Trophoblast cell (in vitro differentiated cells and primary cell): ENCODE data around the gene LMF2.

ENCODE experiments used
- DNase-seq, 2 donors: peaks; one replicate each; pipeline ENCODE4 v3.0.0-alpha.2; 2016
- H2AFZ ChIP-seq: 2 replicates; pipeline ENCODE4 v1.6.1; 2013; ENCODE audit warnings: low read length, moderate library complexity, mild to moderate bottlenecking; ENCODE audit not compliant: insufficient read depth, poor library complexity
- H2AK5ac ChIP-seq: 2 replicates; pipeline ENCODE4 v1.6.1; 2013; ENCODE audit warnings: mild to moderate bottlenecking, low read length
- H2BK120ac ChIP-seq: 2 replicates; pipeline ENCODE4 v1.6.1; 2013; ENCODE audit warnings: low read length, mild to moderate bottlenecking, moderate library complexity; ENCODE audit not compliant: insufficient read depth, poor library complexity
- H2BK12ac ChIP-seq: 2 replicates; pipeline ENCODE4 v1.6.1; 2013; ENCODE audit warnings: mild to moderate bottlenecking, low read length, moderate library complexity
- H2BK5ac ChIP-seq: 2 replicates; pipeline ENCODE4 v1.6.1; 2013; ENCODE audit warnings: low read length, low read depth, moderate library complexity, mild to moderate bottlenecking; ENCODE audit not compliant: poor library complexity
- H3K14ac ChIP-seq: 2 replicates; pipeline ENCODE4 v1.6.1; 2013; ENCODE audit warnings: mild to moderate bottlenecking, low read length
- H3K18ac ChIP-seq: 2 replicates; pipeline ENCODE4 v1.6.1; 2013; ENCODE audit warnings: mild to moderate bottlenecking, low read length
- H3K23ac ChIP-seq: 2 replicates; pipeline ENCODE4 v1.6.1; 2013; ENCODE audit warnings: low read length
- H3K27ac ChIP-seq: 2 replicates; pipeline ENCODE4 v1.5.1; 2013; ENCODE audit warnings: low read depth, mild to moderate bottlenecking, inconsistent platforms, low read length, moderate library complexity
- H3K27me3 ChIP-seq: 2 replicates; pipeline ENCODE4 v1.6.1; 2013; ENCODE audit warnings: inconsistent platforms, mild to moderate bottlenecking, low read length, moderate library complexity; ENCODE audit not compliant: insufficient read depth
- H3K36me3 ChIP-seq, 2 experiments: 1 replicate in 1 of 2; 2 replicates in 1 of 2; pipeline ENCODE4 v1.6.1; 2013; ENCODE audit warnings: low read length in 2 of 2, mild to moderate bottlenecking in 2 of 2, moderate library complexity in 1 of 2; ENCODE audit not compliant: insufficient read depth in 2 of 2, control insufficient read depth in 1 of 2
- H3K4ac ChIP-seq: 2 replicates; pipeline ENCODE4 v1.6.1; 2013; ENCODE audit warnings: low read depth, mild to moderate bottlenecking, low read length, moderate library complexity
- H3K4me1 ChIP-seq, 2 experiments: 1 replicate in 1 of 2; 2 replicates in 1 of 2; pipeline ENCODE4 v1.6.1; 2013; ENCODE audit warnings: low read length in 2 of 2, mild to moderate bottlenecking in 2 of 2, moderate library complexity in 1 of 2; ENCODE audit not compliant: insufficient read depth in 2 of 2, control insufficient read depth in 1 of 2
- H3K4me2 ChIP-seq: 2 replicates; pipeline ENCODE4 v1.6.1; 2013; ENCODE audit warnings: inconsistent platforms, mild to moderate bottlenecking, low read length, moderate library complexity
- H3K4me3 ChIP-seq: 2 replicates; pipeline ENCODE4 v1.5.1; 2013; ENCODE audit warnings: mild to moderate bottlenecking, low read depth, low read length, inconsistent platforms
- H3K79me1 ChIP-seq: one replicate; pipeline ENCODE4 v1.6.1; 2013; ENCODE audit warnings: low read length
- H3K79me2 ChIP-seq: 2 replicates; pipeline ENCODE4 v1.6.1; 2013; ENCODE audit warnings: low read length, mild to moderate bottlenecking; ENCODE audit not compliant: control insufficient read depth, insufficient read depth, poor library complexity
- H3K9ac ChIP-seq: 2 replicates; pipeline ENCODE4 v1.6.1; 2013; ENCODE audit warnings: mild to moderate bottlenecking, low read length
- H3K9me3 ChIP-seq: 2 replicates; pipeline ENCODE4 v1.6.1; 2013; ENCODE audit warnings: low read depth, mild to moderate bottlenecking, control low read depth, inconsistent platforms, low read length; ENCODE audit not compliant: insufficient read depth
- H4K12ac ChIP-seq: 2 replicates; pipeline ENCODE4 v1.6.1; 2013; ENCODE audit warnings: low read depth, mild to moderate bottlenecking, low read length, moderate library complexity
- H4K8ac ChIP-seq: 2 replicates; pipeline ENCODE4 v1.6.1; 2013; ENCODE audit warnings: low read depth, mild to moderate bottlenecking, low read length, moderate library complexity
- H4K91ac ChIP-seq: one replicate; pipeline ENCODE4 v1.6.1; 2013; ENCODE audit warnings: low read depth, mild to moderate bottlenecking, low read length, moderate library complexity
- WGBS: extraction: QIAGEN DNeasy Blood & Tissue Kit; methylation state at CpG from one replicate; pipeline ENCODE4 v1.1.7; 2013; ENCODE audit warnings: missing lambda C conversion rate; ENCODE audit not compliant: insufficient read length, insufficient coverage; ENCODE audit errors: extremely low coverage; 5-methylcytosine and 5-hydroxymethylcytosine counted together

LMF2 gene

GRCh38 chr22:50503475-50504145 is 3.9 kb downstream of the LMF2 start:
- WGBS = no CpG with 5 or more reads among the region's 26 CpGs
- H3K79me1 ChIP-seq = peaks cover 8% of the 10 kb centered on the region

GRCh38 chr22:50502628-50503474 is 4.7 kb downstream of the LMF2 start:
- H3K79me2 ChIP-seq = peaks cover 8% of the 10 kb centered on the region
- no peak overlapping the region for H2BK12ac ChIP-seq
- H3K36me3 ChIP-seq = peaks cover 36 to 37% of the 10 kb centered on the region in 2 experiments
- WGBS = no CpG with 5 or more reads among the region's 24 CpGs
- H2AFZ ChIP-seq = no peak overlapping the region
- no peaks in the 10 kb centered on the region for H3K9me3 ChIP-seq
- no peaks in the 10 kb centered on the region for H3K27me3 ChIP-seq
- no peak overlapping the region for H3K23ac ChIP-seq
- no peak overlapping the region for H4K12ac ChIP-seq
- H3K27ac ChIP-seq = no peak overlapping the region
- H4K8ac ChIP-seq = no peak overlapping the region
- peaks cover 8 to 13% of the 10 kb centered on the region in 2 experiments for H3K4me1 ChIP-seq
- no peak overlapping the region for H3K14ac ChIP-seq
- no peak overlapping the region for H3K18ac ChIP-seq
- H3K4me3 ChIP-seq = no peak overlapping the region
- H3K4me2 ChIP-seq = no peak overlapping the region
- H3K9ac ChIP-seq = no peak overlapping the region
- H3K4ac ChIP-seq = no peak overlapping the region
- no peak overlapping the region for H2AK5ac ChIP-seq
- no peak overlapping the region for H2BK120ac ChIP-seq
- peaks cover 5% of the 10 kb centered on the region for H3K79me1 ChIP-seq
- H2BK5ac ChIP-seq = no peak overlapping the region
- no peak for DNase-seq
- no peak overlapping the region for H4K91ac ChIP-seq

More at GRCh38 chr22:50503475-50504145, 3.9 kb downstream of the LMF2 start:
- Histone ChIP-seq H3K4me2 (no peak overlapping the region), H4K12ac (no peak overlapping the region), H2AK5ac (no peak overlapping the region), H3K27me3 (no peaks in the 10 kb centered on the region), H3K23ac (no peak overlapping the region), H4K91ac (no peak overlapping the region), H2AFZ (no peak overlapping the region), H3K18ac (no peak overlapping the region), H4K8ac (no peak overlapping the region), H3K4ac (no peak overlapping the region), H3K4me3 (no peak overlapping the region), H3K79me2 (peaks cover 13% of the 10 kb centered on the region), H3K4me1 (peaks cover 6 to 12% of the 10 kb centered on the region in 2 experiments), H3K36me3 (peaks cover 36 to 37% of the 10 kb centered on the region in 2 experiments), H2BK120ac (no peak overlapping the region), H2BK5ac (no peak overlapping the region), H2BK12ac (no peak overlapping the region), H3K27ac (no peak overlapping the region), H3K14ac (no peak overlapping the region), H3K9ac (no peak overlapping the region), H3K9me3 (no peaks in the 10 kb centered on the region)
- DNase-seq = no peak

- Histone ChIP-seq H3K18ac (no peak overlapping the region), H3K79me1 (peaks cover 2% of the 10 kb centered on the region), H3K14ac (no peak overlapping the region), H4K91ac (no peak overlapping the region), H2BK12ac (no peak overlapping the region), H3K79me2 (peaks cover 4% of the 10 kb centered on the region), H3K9me3 (no peaks in the 10 kb centered on the region), H2BK5ac (no peak overlapping the region), H3K4me3 (no peak overlapping the region), H3K4me1 (peaks cover 9 to 16% of the 10 kb centered on the region in 2 experiments), H3K4ac (no peak overlapping the region), H2AK5ac (no peak overlapping the region), H3K27me3 (no peaks in the 10 kb centered on the region), H4K8ac (no peak overlapping the region), H2AFZ (no peak overlapping the region), H3K27ac (no peak overlapping the region), H2BK120ac (no peak overlapping the region), H3K23ac (no peak overlapping the region), H3K36me3 (peaks cover 36 to 37% of the 10 kb centered on the region in 2 experiments), H3K9ac (no peak overlapping the region), H4K12ac (no peak overlapping the region), H3K4me2 (no peak overlapping the region)
- WGBS = no CpG with 5 or more reads among the region's 6 CpGs
- DNase-seq = no peak
Observed at GRCh38 chr22:50502096-50502495, 5.4 kb downstream of the LMF2 start.

- Histone ChIP-seq H4K8ac (no peak overlapping the region), H3K79me2 (no peaks in the 10 kb centered on the region), H2BK12ac (no peak overlapping the region), H3K4me2 (no peak overlapping the region), H3K14ac (no peak overlapping the region), H3K9ac (no peak overlapping the region), H3K36me3 (peaks cover 28 to 29% of the 10 kb centered on the region in 2 experiments), H2BK120ac (no peak overlapping the region), H2AK5ac (no peak overlapping the region), H3K79me1 (no peaks in the 10 kb centered on the region), H3K9me3 (no peaks in the 10 kb centered on the region), H3K23ac (no peak overlapping the region), H3K4me3 (no peak overlapping the region), H3K4me1 (peaks cover 3 to 6% of the 10 kb centered on the region in 2 experiments), H4K12ac (no peak overlapping the region), H4K91ac (no peak overlapping the region), H2BK5ac (no peak overlapping the region), H3K18ac (no peak overlapping the region), H2AFZ (no peak overlapping the region), H3K4ac (no peak overlapping the region), H3K27me3 (no peaks in the 10 kb centered on the region), H3K27ac (no peak overlapping the region)
- DNase-seq = no peak
- no CpG with 5 or more reads among the region's 12 CpGs for WGBS
Observed at GRCh38 chr22:50500452-50500851, 7.0 kb downstream of the LMF2 start.
